Mesenchymal stem cell (in vitro differentiated cells and primary cell): Measurements from ENCODE around the gene ATP23.

Source experiments
- DNase-seq: peaks from one replicate; pipeline ENCODE4 v3.0.0-alpha.2; 2013
- H2AFZ ChIP-seq: one replicate; pipeline ENCODE4 v1.6.1; 2013; ENCODE audit warnings: low read depth, mild to moderate bottlenecking, control low read depth, inconsistent platforms, low read length, moderate library complexity
- H2AK5ac ChIP-seq: 2 replicates; pipeline ENCODE4 v1.6.1; 2013; ENCODE audit warnings: low read length, moderate library complexity, mild to moderate bottlenecking, inconsistent platforms; ENCODE audit not compliant: severe bottlenecking
- H2BK120ac ChIP-seq: one replicate; pipeline ENCODE4 v1.6.1; 2013; ENCODE audit warnings: low read depth, mild to moderate bottlenecking, inconsistent platforms, low read length, moderate library complexity
- H2BK12ac ChIP-seq, 2 experiments: one replicate each; pipeline ENCODE4 v1.6.1; 2013; ENCODE audit warnings: inconsistent platforms in 2 of 2, low read length in 2 of 2, mild to moderate bottlenecking in 2 of 2, moderate library complexity in 2 of 2, control low read depth in 1 of 2
- H2BK15ac ChIP-seq: one replicate; pipeline ENCODE4 v1.6.1; 2013; ENCODE audit warnings: mild to moderate bottlenecking, low read depth, inconsistent platforms; ENCODE audit not compliant: poor library complexity, severe bottlenecking
- H2BK5ac ChIP-seq: 2 replicates; pipeline ENCODE4 v1.6.1; 2013; ENCODE audit warnings: low read depth, mild to moderate bottlenecking, low read length, control low read depth, inconsistent platforms; ENCODE audit not compliant: poor library complexity, severe bottlenecking
- H3K14ac ChIP-seq, 2 experiments: one replicate each; pipeline ENCODE4 v1.6.1; 2013; ENCODE audit warnings: inconsistent platforms in 2 of 2, low read length in 2 of 2, control low read depth in 1 of 2, mild to moderate bottlenecking in 1 of 2, moderate library complexity in 1 of 2
- H3K18ac ChIP-seq, 2 experiments: one replicate each; pipeline ENCODE4 v1.6.1; 2013; ENCODE audit warnings: inconsistent platforms in 2 of 2, low read length in 2 of 2, control low read depth in 1 of 2, low read depth in 1 of 2, mild to moderate bottlenecking in 1 of 2
- H3K23ac ChIP-seq, 2 experiments: one replicate each; pipeline ENCODE4 v1.6.1; 2013; ENCODE audit warnings: inconsistent platforms in 2 of 2, low read length in 2 of 2, mild to moderate bottlenecking in 2 of 2, moderate library complexity in 2 of 2, control low read depth in 1 of 2
- H3K27ac ChIP-seq: 2 replicates; pipeline ENCODE4 v1.5.1; 2013; ENCODE audit warnings: mild to moderate bottlenecking, moderate library complexity, low read length, control low read depth, inconsistent platforms; ENCODE audit not compliant: poor library complexity, severe bottlenecking
- H3K27me3 ChIP-seq, 2 experiments: 2 replicates each; pipeline versions ENCODE4 v1.6.1 to v1.7.0; 2013; ENCODE audit warnings: low read length in 2 of 2, mild to moderate bottlenecking in 2 of 2, moderate library complexity in 2 of 2, control low read depth in 1 of 2, inconsistent platforms in 1 of 2; ENCODE audit not compliant: control insufficient read depth in 1 of 2, insufficient read depth in 1 of 2
- H3K36me3 ChIP-seq, 2 experiments: 2 replicates each; pipeline versions ENCODE4 v1.6.1 to v1.7.0; 2013; ENCODE audit warnings: low read length in 2 of 2, control low read depth in 1 of 2, inconsistent platforms in 1 of 2, low read depth in 1 of 2, mild to moderate bottlenecking in 1 of 2; ENCODE audit not compliant: insufficient read depth in 2 of 2, control insufficient read depth in 1 of 2
- H3K4ac ChIP-seq, 2 experiments: one replicate each; pipeline ENCODE4 v1.6.1; 2013; ENCODE audit warnings: inconsistent platforms in 2 of 2, low read length in 2 of 2, mild to moderate bottlenecking in 2 of 2, moderate library complexity in 2 of 2, control low read depth in 1 of 2, low read depth in 1 of 2
- H3K4me1 ChIP-seq: 2 replicates; pipeline ENCODE4 v1.6.1; 2013; ENCODE audit warnings: low read depth, low read length, control low read depth; ENCODE audit not compliant: control insufficient read depth, insufficient read depth
- H3K4me2 ChIP-seq: 2 replicates; pipeline ENCODE4 v1.6.1; 2013; ENCODE audit warnings: low read length, mild to moderate bottlenecking, inconsistent platforms; ENCODE audit not compliant: poor library complexity, severe bottlenecking
- H3K4me3 ChIP-seq, 2 experiments: 2 replicates each; pipeline versions ENCODE4 v1.5.1 to v1.7.0; 2013; ENCODE audit warnings: low read length in 2 of 2, mild to moderate bottlenecking in 2 of 2, control low read depth in 1 of 2, low read depth in 1 of 2; ENCODE audit not compliant: insufficient read depth in 1 of 2
- H3K79me1 ChIP-seq: replicated peaks from 2 replicates; pipeline ENCODE4 v1.6.1; 2013; ENCODE audit warnings: mild to moderate bottlenecking, control low read depth, low read length, inconsistent platforms; ENCODE audit not compliant: poor library complexity, severe bottlenecking
- H3K9ac ChIP-seq: 2 replicates; pipeline ENCODE4 v1.7.0; 2013; ENCODE audit warnings: mild to moderate bottlenecking, low read length, moderate library complexity
- H3K9me3 ChIP-seq: 2 replicates; pipeline ENCODE4 v1.7.0; 2013; ENCODE audit warnings: mild to moderate bottlenecking, low read length; ENCODE audit not compliant: control insufficient read depth
- H4K8ac ChIP-seq: one replicate; pipeline ENCODE4 v1.6.1; 2013; ENCODE audit warnings: inconsistent platforms, mild to moderate bottlenecking, low read length, moderate library complexity
- H4K91ac ChIP-seq: one replicate; pipeline ENCODE4 v1.6.1; 2013; ENCODE audit warnings: mild to moderate bottlenecking, low read length, inconsistent platforms
- WGBS: methylation state at CpG from one replicate; pipeline ENCODE4 v1.1.7; 2013; ENCODE audit warnings: mixed read lengths; 5-methylcytosine and 5-hydroxymethylcytosine counted together

The ATP23 gene

DNA sequence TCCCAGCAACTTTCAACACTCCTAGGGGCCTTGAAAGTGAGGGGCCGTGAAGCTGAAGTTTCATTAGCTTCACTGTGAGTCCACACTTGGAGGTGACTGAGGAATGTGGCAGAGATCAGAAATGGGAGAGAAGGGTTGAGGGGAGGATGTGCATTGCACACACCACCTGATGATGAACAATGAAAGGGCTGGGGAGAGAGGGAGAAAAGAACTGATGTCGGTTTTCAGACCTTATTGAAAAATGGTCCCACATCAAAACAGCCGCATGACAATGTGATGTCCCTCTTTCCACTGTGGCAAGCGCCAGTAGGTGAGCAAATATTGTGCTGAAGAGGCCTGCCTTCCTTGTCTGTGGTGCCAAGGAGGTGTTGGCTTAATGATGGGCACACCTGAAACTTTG lies 32.3 kb upstream of the ATP23 start:
- H3K9ac ChIP-seq = no peak overlapping the region
- H4K8ac ChIP-seq = no peak overlapping the region
- H3K4me3 ChIP-seq = no peak overlapping the region
- no peaks in the 10 kb centered on the region for H3K36me3 ChIP-seq
- H3K27ac ChIP-seq = no peak overlapping the region
- H2BK120ac ChIP-seq = no peak overlapping the region
- WGBS = 89% methylated on average over 4 of the region's 4 CpGs
- H3K4me2 ChIP-seq = no peak overlapping the region
- H2BK12ac ChIP-seq = no peak overlapping the region
- H3K79me1 ChIP-seq = no peaks in the 10 kb centered on the region
- no peak overlapping the region for H3K18ac ChIP-seq
- H3K14ac ChIP-seq = no peak overlapping the region
- H2BK15ac ChIP-seq = no peak overlapping the region
- no peak for DNase-seq
- no peak overlapping the region for H2AK5ac ChIP-seq
- H3K23ac ChIP-seq = no peak overlapping the region
- H2AFZ ChIP-seq = no peak overlapping the region
- no peaks in the 10 kb centered on the region for H3K9me3 ChIP-seq
- H3K4me1 ChIP-seq = peaks cover 1% of the 10 kb centered on the region
- no peak overlapping the region for H3K4ac ChIP-seq
- no peak overlapping the region for H2BK5ac ChIP-seq
- no peak overlapping the region for H4K91ac ChIP-seq
- H3K27me3 ChIP-seq = peaks cover 5 to 21% of the 10 kb centered on the region in 2 experiments

DNA sequence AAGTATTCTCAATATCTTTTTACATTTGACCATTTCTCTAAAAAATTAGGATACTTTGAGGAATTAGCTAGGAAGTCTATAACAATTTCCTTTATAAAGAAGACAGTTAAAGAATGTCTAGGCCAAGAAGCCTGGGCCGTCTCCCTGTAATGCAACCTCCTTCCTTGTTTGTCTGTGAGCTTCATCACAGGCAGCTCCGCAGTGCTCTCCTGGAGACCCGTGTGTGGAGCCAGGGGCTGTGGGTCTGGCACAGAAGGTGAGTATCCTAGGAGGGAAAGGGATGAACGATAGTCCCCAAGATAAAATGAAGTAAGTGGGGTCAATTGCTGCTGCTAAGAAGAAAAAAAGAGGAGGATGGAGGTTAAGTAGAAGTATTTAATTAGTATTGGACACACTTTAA lies 31.8 kb upstream of the ATP23 start:
- no peaks in the 10 kb centered on the region for H3K79me1 ChIP-seq
- no peak overlapping the region for H4K8ac ChIP-seq
- H2BK5ac ChIP-seq = no peak overlapping the region
- H3K23ac ChIP-seq = no peak overlapping the region
- no peak overlapping the region for H3K14ac ChIP-seq
- H3K27ac ChIP-seq = no peak overlapping the region
- H3K36me3 ChIP-seq = no peaks in the 10 kb centered on the region
- no peak for DNase-seq
- H3K27me3 ChIP-seq = peaks cover 9 to 24% of the 10 kb centered on the region in 2 experiments
- H3K4me1 ChIP-seq = peaks cover 1% of the 10 kb centered on the region
- no peak overlapping the region for H2AFZ ChIP-seq
- no peak overlapping the region for H4K91ac ChIP-seq
- no peak overlapping the region for H3K4me2 ChIP-seq
- H3K18ac ChIP-seq = no peak overlapping the region
- H2BK120ac ChIP-seq = no peak overlapping the region
- no peaks in the 10 kb centered on the region for H3K9me3 ChIP-seq
- no peak overlapping the region for H3K4me3 ChIP-seq
- no peak overlapping the region for H2BK15ac ChIP-seq
- no peak overlapping the region for H2BK12ac ChIP-seq
- H3K9ac ChIP-seq = no peak overlapping the region
- H2AK5ac ChIP-seq = no peak overlapping the region
- 81% methylated on average over 4 of the region's 4 CpGs for WGBS
- no peak overlapping the region for H3K4ac ChIP-seq

GRCh38 chr12:57918147-57918546 lies 23.2 kb upstream of the ATP23 start:
- WGBS = 49% methylated on average over 3 of the region's 4 CpGs

DNA sequence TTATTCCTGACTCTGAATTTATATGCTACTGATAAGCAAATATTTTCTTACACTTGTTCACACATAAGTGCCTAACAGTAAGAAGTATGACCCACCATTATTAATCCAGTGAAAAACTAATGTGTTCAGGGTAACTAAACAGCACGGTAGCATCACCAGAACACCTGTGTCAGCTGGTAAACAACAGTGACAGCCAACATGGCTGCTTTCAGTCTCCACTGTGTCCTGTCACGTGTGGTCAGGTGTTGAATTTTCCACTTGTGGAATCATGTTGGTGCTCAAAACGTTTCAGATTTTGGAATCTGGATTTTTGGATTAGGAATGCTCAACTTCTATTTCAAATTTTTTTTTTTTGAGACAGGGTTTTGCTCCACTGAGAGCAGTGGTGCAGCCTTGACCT lies 14.3 kb upstream of the ATP23 start:
- Histone ChIP-seq H3K4ac (no peak overlapping the region), H4K91ac (no peak overlapping the region), H3K36me3 (no peaks in the 10 kb centered on the region), H3K27ac (no peak overlapping the region), H3K79me1 (no peaks in the 10 kb centered on the region), H3K4me1 (no peaks in the 10 kb centered on the region), H2BK120ac (no peak overlapping the region), H3K9me3 (no peaks in the 10 kb centered on the region), H3K14ac (no peak overlapping the region), H3K27me3 (no peaks in the 10 kb centered on the region), H3K4me3 (no peak overlapping the region), H4K8ac (no peak overlapping the region), H2BK5ac (no peak overlapping the region), H2BK12ac (no peak overlapping the region), H3K23ac (no peak overlapping the region), H2BK15ac (no peak overlapping the region), H2AK5ac (no peak overlapping the region), H3K18ac (no peak overlapping the region), H3K9ac (no peak overlapping the region), H2AFZ (no peak overlapping the region), H3K4me2 (no peak overlapping the region)
- no peak for DNase-seq
- WGBS = 58% methylated on average over 3 of the region's 3 CpGs

More at GRCh38 chr12:57918147-57918546, 23.2 kb upstream of the ATP23 start:
- Histone ChIP-seq H2AFZ (no peak overlapping the region), H2BK5ac (no peak overlapping the region), H2BK120ac (no peak overlapping the region), H2AK5ac (no peak overlapping the region), H3K4ac (no peak overlapping the region), H3K79me1 (no peaks in the 10 kb centered on the region), H3K27ac (no peak overlapping the region), H3K4me3 (no peak overlapping the region), H3K9ac (no peak overlapping the region), H3K9me3 (no peaks in the 10 kb centered on the region), H2BK15ac (no peak overlapping the region), H3K23ac (no peak overlapping the region), H3K36me3 (no peaks in the 10 kb centered on the region), H3K4me2 (no peak overlapping the region), H4K91ac (no peak overlapping the region), H4K8ac (no peak overlapping the region), H3K4me1 (no peaks in the 10 kb centered on the region), H3K14ac (no peak overlapping the region), H3K27me3 (peaks cover 12% of the 10 kb centered on the region in 2 experiments), H3K18ac (no peak overlapping the region), H2BK12ac (no peak overlapping the region)
- no peak for DNase-seq
